RWPE2 (cell line): ENCODE data around the gene TNS4.
A peak's percentile ranks its signal among the peaks of the same experiment; 100 is the strongest.

Source experiments
- ATAC-seq: fragments of 200-7000 bp; cut with Tn5 transposase; 3 replicates; pipeline ENCODE4 v1.9.1; 2021; ENCODE audit warnings: low read depth
- DNase-seq: peaks from one replicate; pipeline ENCODE4 v3.0.0-alpha.2; 2020; ENCODE audit warnings: low spot score
- H3K27ac ChIP-seq: fragments of 450-650 bp; 2 replicates; pipeline ENCODE4 v1.5.1; 2017; ENCODE audit warnings: mild to moderate bottlenecking; ENCODE audit not compliant: poor library complexity, severe bottlenecking
- H3K27me3 ChIP-seq: fragments of 250-450 bp; sonication (Bioruptor Pico); 2 replicates; pipeline ENCODE4 v1.5.1; 2021; ENCODE audit warnings: mild to moderate bottlenecking, moderate library complexity; ENCODE audit not compliant: insufficient read depth, poor library complexity, severe bottlenecking
- H3K36me3 ChIP-seq: fragments of 250-450 bp; sonication (Bioruptor Pico); 2 replicates; pipeline ENCODE4 v1.5.1; 2020; ENCODE audit warnings: low read depth, mild to moderate bottlenecking, moderate library complexity
- H3K4me1 ChIP-seq: fragments of 250-450 bp; sonication (Bioruptor Pico); 2 replicates; pipeline ENCODE4 v1.5.1; 2021; ENCODE audit warnings: mild to moderate bottlenecking, moderate library complexity; ENCODE audit not compliant: insufficient read depth, poor library complexity, severe bottlenecking
- H3K4me3 ChIP-seq: fragments of 250-450 bp; sonication (Bioruptor Pico); 2 replicates; pipeline ENCODE4 v1.5.1; 2021; ENCODE audit warnings: mild to moderate bottlenecking, moderate library complexity; ENCODE audit not compliant: severe bottlenecking
- H3K9me3 ChIP-seq: fragments of 250-450 bp; sonication (Bioruptor Pico); 2 replicates; pipeline ENCODE4 v1.5.1; 2021; ENCODE audit warnings: mild to moderate bottlenecking, moderate library complexity; ENCODE audit not compliant: severe bottlenecking
- TF ChIP-seq, protein P1 (sequence below): fragments of 450-650 bp; IDR thresholded peaks from one replicate; pipeline ENCODE4 v1.5.1; 2017; ENCODE audit warnings: mild to moderate bottlenecking, moderate library complexity; ENCODE audit not compliant: poor library complexity, severe bottlenecking

TNS4 gene

DNA sequence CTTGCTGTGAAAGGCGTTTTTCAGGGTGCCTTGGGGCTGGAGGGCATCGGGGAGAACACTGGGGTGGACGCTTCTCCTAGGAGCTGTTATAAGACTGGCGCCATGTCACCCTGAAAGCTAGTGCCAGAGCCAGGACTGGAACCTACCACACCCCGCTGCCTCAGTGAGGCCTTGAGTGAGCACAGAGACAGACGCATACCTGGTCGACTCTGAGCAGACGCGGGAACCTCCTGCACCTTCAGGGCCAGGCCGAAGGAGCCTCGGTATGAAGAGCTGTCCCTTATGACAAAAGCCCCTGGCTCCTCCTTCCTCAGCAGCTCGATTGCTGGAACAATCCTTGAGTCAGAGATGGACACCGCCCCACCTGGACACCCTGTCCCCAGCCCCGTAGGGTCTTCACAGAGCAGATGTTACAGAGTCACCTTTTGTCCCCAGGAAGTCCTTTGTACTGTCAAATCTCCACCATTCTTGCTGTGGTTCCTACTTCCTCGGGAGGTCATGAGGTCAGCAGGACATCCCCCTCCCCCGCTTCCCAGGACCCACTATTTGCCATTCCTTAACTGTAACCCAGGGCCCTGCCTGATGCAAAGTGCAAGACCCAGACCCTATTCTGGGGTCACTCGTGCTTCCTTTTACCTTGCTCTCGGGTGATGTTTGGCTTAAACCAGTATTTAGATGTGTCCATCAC is 17.0 kb downstream of the TNS4 start:
- Histone ChIP-seq H3K27ac (peak overlapping the region; percentile 100), H3K27me3 (no peaks in the 10 kb centered on the region), H3K4me3 (no peak overlapping the region), H3K4me1 (peaks cover 56% of the 10 kb centered on the region), H3K9me3 (no peaks in the 10 kb centered on the region), H3K36me3 (peaks cover 100% of the 10 kb centered on the region)
- no peak for DNase-seq
- ATAC-seq = no peak
- TF ChIP-seq, protein P1, sequence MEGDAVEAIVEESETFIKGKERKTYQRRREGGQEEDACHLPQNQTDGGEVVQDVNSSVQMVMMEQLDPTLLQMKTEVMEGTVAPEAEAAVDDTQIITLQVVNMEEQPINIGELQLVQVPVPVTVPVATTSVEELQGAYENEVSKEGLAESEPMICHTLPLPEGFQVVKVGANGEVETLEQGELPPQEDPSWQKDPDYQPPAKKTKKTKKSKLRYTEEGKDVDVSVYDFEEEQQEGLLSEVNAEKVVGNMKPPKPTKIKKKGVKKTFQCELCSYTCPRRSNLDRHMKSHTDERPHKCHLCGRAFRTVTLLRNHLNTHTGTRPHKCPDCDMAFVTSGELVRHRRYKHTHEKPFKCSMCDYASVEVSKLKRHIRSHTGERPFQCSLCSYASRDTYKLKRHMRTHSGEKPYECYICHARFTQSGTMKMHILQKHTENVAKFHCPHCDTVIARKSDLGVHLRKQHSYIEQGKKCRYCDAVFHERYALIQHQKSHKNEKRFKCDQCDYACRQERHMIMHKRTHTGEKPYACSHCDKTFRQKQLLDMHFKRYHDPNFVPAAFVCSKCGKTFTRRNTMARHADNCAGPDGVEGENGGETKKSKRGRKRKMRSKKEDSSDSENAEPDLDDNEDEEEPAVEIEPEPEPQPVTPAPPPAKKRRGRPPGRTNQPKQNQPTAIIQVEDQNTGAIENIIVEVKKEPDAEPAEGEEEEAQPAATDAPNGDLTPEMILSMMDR = no peak

DNA sequence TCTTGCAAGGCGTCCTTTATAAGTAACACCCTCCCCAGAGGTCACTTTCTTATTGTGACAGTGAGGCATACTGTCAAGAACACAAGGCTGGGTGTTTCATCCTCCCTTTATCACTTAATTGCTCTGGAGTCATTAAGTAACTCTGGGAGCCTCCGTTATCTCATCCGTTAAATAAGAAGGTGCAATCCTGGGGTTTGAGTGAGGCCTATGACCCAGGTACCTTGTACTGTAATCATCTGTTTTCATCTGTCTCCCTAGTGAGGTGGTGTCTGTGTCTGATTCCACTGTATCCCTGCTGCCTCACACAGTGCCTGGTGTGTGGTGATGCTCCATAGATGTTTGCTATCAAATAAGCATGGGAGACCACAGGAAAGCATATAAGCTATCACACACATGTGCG is 17.7 kb downstream of the TNS4 start:
- no peak overlapping the region for H3K4me3 ChIP-seq
- peaks cover 100% of the 10 kb centered on the region for H3K36me3 ChIP-seq
- TF ChIP-seq, protein P1 = no peak
- no peaks in the 10 kb centered on the region for H3K9me3 ChIP-seq
- ATAC-seq (no peak), DNase-seq (no peak)
- peak overlapping the region; percentile 100 for H3K27ac ChIP-seq
- no peaks in the 10 kb centered on the region for H3K27me3 ChIP-seq
- H3K4me1 ChIP-seq = peaks cover 49% of the 10 kb centered on the region

DNA sequence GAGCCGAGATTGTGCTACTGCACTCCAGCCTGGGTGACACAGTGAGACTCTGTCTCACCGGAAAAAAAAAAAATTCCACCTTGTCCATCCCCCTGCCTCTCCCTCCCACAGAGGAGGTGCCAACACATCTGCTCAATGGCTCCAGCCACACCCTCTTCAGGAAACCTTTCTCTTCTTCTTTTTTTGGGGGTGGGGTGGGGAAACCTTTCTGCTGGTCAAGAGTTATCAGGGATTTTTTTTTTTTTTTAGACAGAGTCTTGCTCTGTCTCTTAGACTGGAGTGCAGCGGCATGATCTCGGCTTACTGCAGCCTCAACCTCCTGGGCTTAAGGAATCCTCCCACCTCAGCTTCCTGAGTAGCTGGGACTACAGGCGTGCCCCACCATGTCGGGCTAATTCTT is 18.7 kb downstream of the TNS4 start:
- no peaks in the 10 kb centered on the region for H3K9me3 ChIP-seq
- H3K36me3 ChIP-seq = peaks cover 100% of the 10 kb centered on the region
- TF ChIP-seq, protein P1 = no peak
- ATAC-seq (no peak), DNase-seq (no peak)
- H3K27me3 ChIP-seq = no peaks in the 10 kb centered on the region
- H3K4me1 ChIP-seq = peaks cover 40% of the 10 kb centered on the region
- peak overlapping the region; percentile 100 for H3K27ac ChIP-seq
- H3K4me3 ChIP-seq = no peak overlapping the region

DNA sequence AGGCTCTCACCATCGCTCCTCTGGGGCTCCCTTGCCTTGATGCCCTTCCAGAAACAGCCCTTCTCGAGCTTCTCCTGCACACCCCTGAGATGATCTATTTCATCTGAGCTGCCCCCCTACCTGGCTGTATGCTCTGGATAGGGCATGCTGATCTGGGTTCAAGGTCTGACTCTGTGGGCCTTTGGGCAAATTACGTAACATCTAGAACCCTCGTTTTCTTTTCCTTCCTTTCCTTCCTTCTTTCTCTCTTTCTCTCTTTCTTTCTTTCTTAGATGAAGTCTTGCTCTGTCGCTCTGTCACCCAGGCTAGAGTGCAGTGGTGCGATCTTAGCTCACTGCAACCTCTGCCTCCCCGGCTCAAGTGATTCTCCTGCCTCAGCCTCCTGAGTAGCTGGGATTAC is 20.3 kb downstream of the TNS4 start:
- peaks cover 24% of the 10 kb centered on the region for H3K4me1 ChIP-seq
- H3K9me3 ChIP-seq = no peaks in the 10 kb centered on the region
- ATAC-seq = no peak
- peak overlapping the region; percentile 100 for H3K27ac ChIP-seq
- no peak overlapping the region for H3K4me3 ChIP-seq
- peaks cover 94% of the 10 kb centered on the region for H3K36me3 ChIP-seq
- TF ChIP-seq, protein P1 = no peak
- no peaks in the 10 kb centered on the region for H3K27me3 ChIP-seq
- DNase-seq = no peak

DNA sequence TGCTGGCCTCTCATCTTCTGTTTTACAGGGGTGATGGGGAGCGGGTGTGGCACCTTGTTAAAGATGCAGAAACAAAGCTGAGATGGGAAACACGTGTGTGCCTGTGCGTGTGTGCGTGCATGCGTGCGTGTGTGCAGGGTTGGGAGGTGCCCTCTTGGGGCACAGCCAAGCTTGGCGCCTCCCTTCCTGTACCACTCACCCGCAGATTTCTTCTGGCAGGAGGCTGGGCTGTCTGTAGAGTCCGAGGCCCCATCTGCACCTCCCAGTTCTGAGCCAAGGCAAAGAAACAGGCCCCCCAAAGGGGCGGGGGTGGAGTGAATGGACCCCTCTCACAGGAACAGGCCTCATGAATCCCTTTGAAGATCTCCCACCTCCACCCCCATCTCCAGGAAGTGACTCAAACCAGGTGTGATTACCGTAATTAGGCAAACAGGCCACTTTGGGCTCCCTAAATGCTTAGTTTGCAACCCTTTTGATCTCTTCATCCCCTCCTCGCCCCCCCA is 20.9 kb downstream of the TNS4 start:
- peaks cover 89% of the 10 kb centered on the region for H3K36me3 ChIP-seq
- no peaks in the 10 kb centered on the region for H3K27me3 ChIP-seq
- H3K27ac ChIP-seq = peak overlapping the region; percentile 100
- no peaks in the 10 kb centered on the region for H3K9me3 ChIP-seq
- TF ChIP-seq, protein P1 = no peak
- peaks cover 20% of the 10 kb centered on the region for H3K4me1 ChIP-seq
- ATAC-seq (peak; percentile 0), DNase-seq (no peak)
- no peak overlapping the region for H3K4me3 ChIP-seq
